Measurements from ENCODE around the gene BID.

The BID gene

GRCh38 chr22:17695986-17696385 is 78.3 kb downstream of the BID start:
- no CpG with 5 or more reads among the region's 5 CpGs for WGBS, 2 experiments (ENCODE audit: insufficient coverage in 2 of 2)
- Histone ChIP-seq H3K9me3 (ENCODE audit: control insufficient read depth, low read length) (no peaks in the 10 kb centered on the region), H3K4me1 (ENCODE audit: control insufficient read depth, insufficient read depth, low read length, poor library complexity, severe bottlenecking) (peaks cover 8% of the 10 kb centered on the region), H3K36me3 (ENCODE audit: control insufficient read depth, insufficient read depth, low read length) (peaks cover 30% of the 10 kb centered on the region), H3K4me3 (ENCODE audit: extremely low read depth, insufficient read depth, low read length, poor library complexity, severe bottlenecking) (no peak overlapping the region), H3K27ac (ENCODE audit: low read depth, low read length, severe bottlenecking) (no peak overlapping the region)

GRCh38 chr22:17694752-17695151 is 79.5 kb downstream of the BID start:
- Histone ChIP-seq H3K36me3 (ENCODE audit: control insufficient read depth, insufficient read depth, low read length) (peaks cover 31% of the 10 kb centered on the region), H3K9me3 (ENCODE audit: control insufficient read depth, low read length) (no peaks in the 10 kb centered on the region), H3K4me3 (ENCODE audit: extremely low read depth, insufficient read depth, low read length, poor library complexity, severe bottlenecking) (no peak overlapping the region), H3K4me1 (ENCODE audit: control insufficient read depth, insufficient read depth, low read length, poor library complexity, severe bottlenecking) (peaks cover 2% of the 10 kb centered on the region), H3K27ac (ENCODE audit: low read depth, low read length, severe bottlenecking) (no peak overlapping the region)
- 96% methylated on average over 4 of the region's 6 CpGs; no CpG with 5 or more reads in 1 of the 2 experiments for WGBS, 2 experiments (ENCODE audit: insufficient coverage in 2 of 2)

- Histone ChIP-seq H3K27ac (ENCODE audit: low read depth, low read length, severe bottlenecking) (no peak overlapping the region), H3K4me1 (ENCODE audit: control insufficient read depth, insufficient read depth, low read length, poor library complexity, severe bottlenecking) (no peaks in the 10 kb centered on the region), H3K4me3 (ENCODE audit: extremely low read depth, insufficient read depth, low read length, poor library complexity, severe bottlenecking) (no peak overlapping the region), H3K9me3 (ENCODE audit: control insufficient read depth, low read length) (no peaks in the 10 kb centered on the region), H3K36me3 (ENCODE audit: control insufficient read depth, insufficient read depth, low read length) (peaks cover 35% of the 10 kb centered on the region)
- no CpG with 5 or more reads among the region's 2 CpGs for WGBS, 2 experiments (ENCODE audit: insufficient coverage in 2 of 2)
Observed at GRCh38 chr22:17694193-17694592, 80.1 kb downstream of the BID start.

- Histone ChIP-seq H3K36me3 (ENCODE audit: control insufficient read depth, insufficient read depth, low read length) (peaks cover 37% of the 10 kb centered on the region), H3K27ac (ENCODE audit: low read depth, low read length, severe bottlenecking) (no peak overlapping the region), H3K4me1 (ENCODE audit: control insufficient read depth, insufficient read depth, low read length, poor library complexity, severe bottlenecking) (no peaks in the 10 kb centered on the region), H3K4me3 (ENCODE audit: extremely low read depth, insufficient read depth, low read length, poor library complexity, severe bottlenecking) (no peak overlapping the region), H3K9me3 (ENCODE audit: control insufficient read depth, low read length) (no peaks in the 10 kb centered on the region)
- WGBS, 2 experiments (ENCODE audit: insufficient coverage in 2 of 2): 100% methylated on average over 1 of the region's 4 CpGs; no CpG with 5 or more reads in 1 of the 2 experiments
Observed at GRCh38 chr22:17692841-17693240, 81.4 kb downstream of the BID start.

GRCh38 chr22:17684245-17684644 is 90.0 kb downstream of the BID start:
- Histone ChIP-seq H3K4me3 (ENCODE audit: extremely low read depth, insufficient read depth, low read length, poor library complexity, severe bottlenecking) (no peak overlapping the region), H3K27ac (ENCODE audit: low read depth, low read length, severe bottlenecking) (no peak overlapping the region), H3K9me3 (ENCODE audit: control insufficient read depth, low read length) (no peaks in the 10 kb centered on the region), H3K36me3 (ENCODE audit: control insufficient read depth, insufficient read depth, low read length) (peaks cover 28% of the 10 kb centered on the region), H3K4me1 (ENCODE audit: control insufficient read depth, insufficient read depth, low read length, poor library complexity, severe bottlenecking) (no peaks in the 10 kb centered on the region)
- WGBS, 2 experiments (ENCODE audit: insufficient coverage in 2 of 2): 92% methylated on average over 2 of the region's 3 CpGs; no CpG with 5 or more reads in 1 of the 2 experiments
